A549 (cell line): Measurements from ENCODE around the gene GNA12. TPM values are rescaled to one million over a fixed set of nuclear protein-coding genes. Genes with fewer than 3 reads are reported as not detected.

Source experiments
- ATAC-seq, 2 experiments: fragments of 200-7000 bp in 1 of 2; fragments of >200 bp in 1 of 2; cut with Nextera tagmentation in 1 of 2; cut with Tn5 transposase in 1 of 2; 3 replicates each; pipeline versions ENCODE4 v1.8.0 to v1.9.1; 2018 to 2020; ENCODE audit warnings: mild to moderate bottlenecking in 1 of 2, moderate library complexity in 1 of 2
- CTCF ChIA-PET: fragments of 300-600 bp; sonication (Branson Sonifier 250); formaldehyde crosslinking; extraction: SDS; loops from one replicate; lab custom pipeline; 2021; ENCODE audit warnings: antibody characterized with exemption, inconsistent platforms; lab: Yijun Ruan, JAX
- POLR2A ChIA-PET: fragments of 350-600 bp; formaldehyde crosslinking; extraction: SDS; loops from one replicate; lab custom pipeline; 2021; ENCODE audit warnings: antibody characterized with exemption, inconsistent platforms; lab: Yijun Ruan, JAX
- DNase-seq, 2 experiments: peaks; one replicate each; pipeline versions ENCODE4 v3.0.0 to v3.0.0-alpha.2; 2011 to 2016; ENCODE audit warnings: low read depth in 1 of 2, low spot score in 1 of 2
- FAIRE-seq: peaks from 2 replicates; lab custom pipeline; 2011; peaks lifted over from hg19 to GRCh38; lab: Jason Lieb, UNC
- H3K27ac ChIP-seq, 2 experiments: fragments of >200 bp; sonication (Bioruptor Twin); formaldehyde crosslinking; 3 replicates each; pipeline ENCODE4 v1.5.1; 2016 to 2017
- H3K4me1 ChIP-seq: fragments of >200 bp; sonication (Bioruptor Twin); formaldehyde crosslinking; 3 replicates; pipeline ENCODE4 v1.6.1; 2016
- H3K4me2 ChIP-seq: fragments of >200 bp; sonication (Bioruptor Twin); formaldehyde crosslinking; 3 replicates; pipeline ENCODE4 v1.6.1; 2016
- H3K4me3 ChIP-seq: fragments of >200 bp; sonication (Bioruptor Twin); formaldehyde crosslinking; 3 replicates; pipeline ENCODE4 v1.5.1; 2016
- H3K9me3 ChIP-seq: fragments of >200 bp; sonication (Bioruptor Twin); formaldehyde crosslinking; 3 replicates; pipeline ENCODE4 v1.6.1; 2016
- BCL3 ChIP-seq: fragments of >200 bp; sonication (Bioruptor Twin); formaldehyde crosslinking; IDR thresholded peaks from 3 replicates; pipeline ENCODE4 v1.6.1; 2016
- EHF ChIP-seq: fragments of 250-450 bp; sonication (Bioruptor Pico); IDR thresholded peaks from 2 replicates; pipeline ENCODE4 v1.5.0; 2020; ENCODE audit warnings: mild to moderate bottlenecking
- FOSB ChIP-seq: fragments of 250-450 bp; sonication (Bioruptor Pico); IDR thresholded peaks from 2 replicates; pipeline ENCODE4 v1.5.0; 2020; ENCODE audit warnings: mild to moderate bottlenecking, moderate library complexity
- FOSL2 ChIP-seq, 2 experiments: fragments of 450-650 bp in 1 of 2; fragments of >200 bp in 1 of 2; sonication (Bioruptor Twin) in 1 of 2; formaldehyde crosslinking; IDR thresholded peaks; 2 replicates each; pipeline versions ENCODE4 v1.5.0 to v1.6.1; 2016 to 2020; ENCODE audit warnings: mild to moderate bottlenecking in 1 of 2, moderate library complexity in 1 of 2
- GATA3 ChIP-seq: IDR thresholded peaks from 2 replicates; pipeline ENCODE4 v1.6.1; 2012; ENCODE audit warnings: borderline replicate concordance
- HEYL ChIP-seq: fragments of 250-450 bp; sonication (Bioruptor Pico); IDR thresholded peaks from 2 replicates; pipeline ENCODE4 v1.8.0; 2021; ENCODE audit warnings: mild to moderate bottlenecking, moderate library complexity
- HMGXB4 ChIP-seq: fragments of 250-450 bp; sonication (Bioruptor Pico); IDR thresholded peaks from 2 replicates; pipeline ENCODE4 v1.5.0; 2021; ENCODE audit warnings: mild to moderate bottlenecking, moderate library complexity, borderline replicate concordance
- HOXA7 ChIP-seq: fragments of 250-450 bp; sonication (Bioruptor Pico); IDR thresholded peaks from 2 replicates; pipeline ENCODE4 v1.5.0; 2020; ENCODE audit warnings: mild to moderate bottlenecking, moderate library complexity
- JUN ChIP-seq, 2 experiments: fragments of >200 bp; sonication (Bioruptor Twin); formaldehyde crosslinking; IDR thresholded peaks; 2 replicates in 1 of 2; 3 replicates in 1 of 2; pipeline ENCODE4 v1.6.1; 2016 to 2017
- MAFK ChIP-seq: fragments of 450-650 bp; IDR thresholded peaks from 2 replicates; pipeline ENCODE4 v1.6.1; 2014; ENCODE audit not compliant: partially characterized antibody
- MAX ChIP-seq: IDR thresholded peaks from 2 replicates; pipeline ENCODE4 v1.6.1; 2012
- MYC ChIP-seq: IDR thresholded peaks from 2 replicates; pipeline ENCODE4 v1.6.1; 2012; ENCODE audit warnings: mild to moderate bottlenecking, inconsistent platforms, low read length, improper control_type of control experiment, borderline replicate concordance
- NR3C1 ChIP-seq: fragments of >200 bp; sonication (Bioruptor Twin); formaldehyde crosslinking; IDR thresholded peaks from 3 replicates; pipeline ENCODE4 v1.6.1; 2017
- PBX3 ChIP-seq: IDR thresholded peaks from 2 replicates; pipeline ENCODE4 v1.6.1; 2012
- POLR2A ChIP-seq: IDR thresholded peaks from 2 replicates; pipeline ENCODE4 v1.6.1; 2012; ENCODE audit warnings: mild to moderate bottlenecking, low read length
- RARB ChIP-seq: fragments of 250-450 bp; sonication (Bioruptor Pico); IDR thresholded peaks from 2 replicates; pipeline ENCODE4 v1.8.0; 2021; ENCODE audit warnings: mild to moderate bottlenecking, moderate library complexity
- RFX5 ChIP-seq: fragments of 450-650 bp; IDR thresholded peaks from 2 replicates; pipeline ENCODE4 v1.7.1; 2014; ENCODE audit warnings: antibody characterized with exemption, mild to moderate bottlenecking, moderate library complexity
- TFCP2L1 ChIP-seq: fragments of 250-450 bp; sonication (Bioruptor Pico); IDR thresholded peaks from 2 replicates; pipeline ENCODE4 v1.5.0; 2021; ENCODE audit warnings: mild to moderate bottlenecking
- ZNF302 ChIP-seq: fragments of 250-450 bp; sonication (Bioruptor Pico); IDR thresholded peaks from 2 replicates; pipeline ENCODE4 v1.9.0; 2021; ENCODE audit warnings: inconsistent platforms, mild to moderate bottlenecking, moderate library complexity
- WGBS: methylation state at CpG from one replicate; pipeline ENCODE4 v1.1.6; 2017; ENCODE audit errors: missing lambda C conversion rate; 5-methylcytosine and 5-hydroxymethylcytosine counted together
- polyA plus RNA-seq, 4 experiments: library from polyadenylated mRNA; depleted of rRNA in 3 of 4; stranded (reverse); fragments of >200 nt; fragmentation: RNase III in 1 of 4; extraction: RNeasy Plus Mini Kit Qiagen cat#74134 plus additional on column Dnase treatment in 1 of 4; gene quantifications; 2 replicates in 3 of 4; 3 replicates in 1 of 4; pipeline ENCODE4 v1.2.3, GENCODE V29; 2011 to 2017

The GNA12 gene
- polyA plus RNA-seq, 2 of the 4 experiments (the other 2 are of a cell fraction), result 33.0 to 43.7 TPM

- WGBS, result 21% methylated on average over 7 of the region's 7 CpGs
- Histone ChIP-seq H3K27ac (peak overlapping the region; percentile 74 to 77), H3K4me2 (peak overlapping the region; percentile 38; the same call in 2 of the 3 replicates), H3K4me3 (no peak overlapping the region), H3K9me3 (no peaks in the 10 kb centered on the region), H3K4me1 (peaks cover 11% of the 10 kb centered on the region)
- ATAC-seq (peak; percentile 64 to 81), FAIRE-seq (no peak), DNase-seq (peak; percentile 73 to 79)
- POLR2A ChIA-PET, result interaction anchor here (0.6 to 1.4 kb wide), 7 partner anchors 9 to 1768 kb away, joined by 3 to 4 read pairs (median 3); no protein-coding TSS in a partner anchor
- CTCF ChIA-PET, result interaction anchor here (2.2 to 6.3 kb wide), 2 partner anchors 8 to 13 kb away, joined by 11 to 50 read pairs; no protein-coding TSS in a partner anchor
- no peak for TF ChIP-seq HEYL (CRISPR knock-in tag)
- no peak for TF ChIP-seq HMGXB4 (CRISPR knock-in tag)
- peak; percentile 98 for TF ChIP-seq TFCP2L1 (CRISPR knock-in tag)
- peak; percentile 37; the same call in 1 of the 2 replicates for TF ChIP-seq GATA3
- peak; percentile 94 for TF ChIP-seq RARB (CRISPR knock-in tag)
- peak; percentile 77 to 85 for TF ChIP-seq JUN (IDR thresholded peaks at IDR 0.05)
- peak; percentile 99 for TF ChIP-seq FOSB (CRISPR knock-in tag)
- peak; percentile 73 for TF ChIP-seq PBX3
- TF ChIP-seq POLR2A, result peak; percentile 90
- no peak for TF ChIP-seq FOSL2 (IDR thresholded peaks at IDR 0.05)
- 0 out of 2 replicates have a peak, but pooled peaks have one; percentile 18 for TF ChIP-seq FOSL2 (CRISPR knock-in tag; IDR thresholded peaks at IDR 0.05)
- no peak for TF ChIP-seq NR3C1
- TF ChIP-seq ZNF302 (CRISPR knock-in tag), result no peak
- 0 out of 2 replicates have a peak, but pooled peaks have one; percentile 23 for TF ChIP-seq MAX
- TF ChIP-seq EHF, result no peak
- TF ChIP-seq BCL3, result peak; percentile 80; the same call in 2 of the 3 replicates
- peak; percentile 98 for TF ChIP-seq HOXA7
Observed at GRCh38 chr7:2873686-2874551, 29.8 kb upstream of the GNA12 start.

GRCh38 chr7:2873146-2873545 is 29.0 kb upstream of the GNA12 start:
- ChIA-PET CTCF (interaction anchor here (2.2 to 6.3 kb wide), 2 partner anchors 8 to 14 kb away, joined by 11 to 50 read pairs; no protein-coding TSS in a partner anchor), POLR2A (interaction anchor here (1.1 to 1.4 kb wide), 2 partner anchors 115 to 1768 kb away, joined by 3 to 4 read pairs; no protein-coding TSS in a partner anchor)
- no peak for DNase-seq
- peak overlapping the region; percentile 74 to 77; a peak in 5 of 6 replicates for H3K27ac ChIP-seq
- ATAC-seq, result no peak
- no peak for FAIRE-seq
- H3K9me3 ChIP-seq, result no peaks in the 10 kb centered on the region
- H3K4me1 ChIP-seq, result peaks cover 11% of the 10 kb centered on the region
- peak overlapping the region; percentile 38; the same call in 1 of the 3 replicates for H3K4me2 ChIP-seq
- no peak overlapping the region for H3K4me3 ChIP-seq
- TF ChIP-seq HOXA7 (no peak), RFX5 (no peak), MAFK (no peak), HMGXB4 (CRISPR knock-in tag) (no peak), MYC (no peak)
- WGBS, result 80% methylated on average over 10 of the region's 10 CpGs
